SK-N-SH treated with all-trans-retinoic acid at 6 μM for 48 hours (cell line): ENCODE data around the gene ZNF777.

Experiments used
- ATAC-seq: fragments of 200-7000 bp; cut with Tn5 transposase; 3 replicates; pipeline ENCODE4 v1.9.1; 2020; ENCODE audit warnings: mild to moderate bottlenecking, moderate library complexity
- BACH2 ChIP-seq: fragments of 250-450 bp; sonication (Bioruptor Pico); IDR thresholded peaks from 2 replicates; pipeline ENCODE4 v1.9.0; 2021; ENCODE audit warnings: mild to moderate bottlenecking, borderline replicate concordance
- CREB5 ChIP-seq: fragments of 250-450 bp; sonication (Bioruptor Pico); IDR thresholded peaks from 2 replicates; pipeline ENCODE4 v1.5.1; 2020; ENCODE audit warnings: low read depth, mild to moderate bottlenecking, moderate library complexity
- CSDC2 ChIP-seq: fragments of 250-450 bp; sonication (Bioruptor Pico); IDR thresholded peaks from 2 replicates; pipeline ENCODE4 v1.5.0; 2020; ENCODE audit warnings: mild to moderate bottlenecking, moderate library complexity
- CSRNP3 ChIP-seq: fragments of 250-450 bp; sonication (Bioruptor Pico); IDR thresholded peaks from 2 replicates; pipeline ENCODE4 v1.5.1; 2021; ENCODE audit warnings: mild to moderate bottlenecking, moderate library complexity
- GLIS3 ChIP-seq: fragments of 250-450 bp; sonication (Bioruptor Pico); IDR thresholded peaks from 2 replicates; pipeline ENCODE4 v1.5.0; 2020; ENCODE audit warnings: mild to moderate bottlenecking, moderate library complexity
- ISL1 ChIP-seq: fragments of 250-450 bp; sonication (Bioruptor Pico); IDR thresholded peaks from 2 replicates; pipeline ENCODE4 v2.1.2; 2022; ENCODE audit warnings: mild to moderate bottlenecking, moderate library complexity
- OSR1 ChIP-seq: fragments of 250-450 bp; sonication (Bioruptor Pico); IDR thresholded peaks from 2 replicates; pipeline ENCODE4 v1.8.0; 2022; ENCODE audit warnings: moderate library complexity, mild to moderate bottlenecking, inconsistent platforms
- PATZ1 ChIP-seq: fragments of 250-450 bp; sonication (Bioruptor Pico); IDR thresholded peaks from 2 replicates; pipeline ENCODE4 v1.8.0; 2020; ENCODE audit warnings: mild to moderate bottlenecking, moderate library complexity, borderline replicate concordance
- POU6F1 ChIP-seq: fragments of 250-450 bp; sonication (Bioruptor Pico); IDR thresholded peaks from 2 replicates; pipeline ENCODE4 v1.8.0; 2021; ENCODE audit warnings: low read depth, mild to moderate bottlenecking, moderate library complexity, borderline replicate concordance
- PPARA ChIP-seq: fragments of 250-450 bp; sonication (Bioruptor Pico); IDR thresholded peaks from 2 replicates; pipeline ENCODE4 v1.5.0; 2020; ENCODE audit warnings: mild to moderate bottlenecking, borderline replicate concordance
- RARB ChIP-seq: fragments of 250-450 bp; sonication (Bioruptor Pico); IDR thresholded peaks from 2 replicates; pipeline ENCODE4 v1.8.0; 2021; ENCODE audit warnings: mild to moderate bottlenecking, moderate library complexity
- TSHZ2 ChIP-seq: fragments of 250-450 bp; sonication (Bioruptor Pico); IDR thresholded peaks from 2 replicates; pipeline ENCODE4 v1.5.0; 2020; ENCODE audit warnings: mild to moderate bottlenecking, moderate library complexity
- ZC3H10 ChIP-seq: fragments of 250-450 bp; sonication (Bioruptor Pico); IDR thresholded peaks from 2 replicates; pipeline ENCODE4 v1.5.1; 2021; ENCODE audit warnings: mild to moderate bottlenecking, moderate library complexity
- ZFP3 ChIP-seq: fragments of 250-450 bp; sonication (Bioruptor Pico); IDR thresholded peaks from 2 replicates; pipeline ENCODE4 v1.5.0; 2020; ENCODE audit warnings: mild to moderate bottlenecking, moderate library complexity
- ZFP30 ChIP-seq: fragments of 450-650 bp; formaldehyde crosslinking; IDR thresholded peaks from 2 replicates; pipeline ENCODE4 v1.5.0; 2022; ENCODE audit warnings: mild to moderate bottlenecking, moderate library complexity
- ZNF70 ChIP-seq: fragments of 450-650 bp; formaldehyde crosslinking; IDR thresholded peaks from 2 replicates; pipeline ENCODE4 v1.5.0; 2020; ENCODE audit warnings: mild to moderate bottlenecking, moderate library complexity
- ZNF8 ChIP-seq: fragments of 450-650 bp; formaldehyde crosslinking; IDR thresholded peaks from 2 replicates; pipeline ENCODE4 v1.5.0; 2020; ENCODE audit warnings: mild to moderate bottlenecking, moderate library complexity

The ZNF777 gene

GRCh38 chr7:149467321-149467859 is 6.5 kb upstream of the ZNF777 start:
- TF ChIP-seq CSRNP3 (no peak), GLIS3 (CRISPR knock-in tag) (no peak), ZNF70 (CRISPR knock-in tag) (no peak), ZFP30 (CRISPR knock-in tag) (no peak), ZFP3 (no peak), ZC3H10 (CRISPR knock-in tag) (no peak), POU6F1 (CRISPR knock-in tag) (no peak), ZNF8 (CRISPR knock-in tag) (no peak), ISL1 (no peak), CSDC2 (CRISPR knock-in tag) (no peak), RARB (CRISPR knock-in tag) (no peak), CREB5 (CRISPR knock-in tag) (no peak), OSR1 (no peak)
- TF ChIP-seq, all 23 proteins: peak for 0
- ATAC-seq: no peak

- no peak for ATAC-seq
- TF ChIP-seq CSRNP3 (no peak), ZNF8 (CRISPR knock-in tag) (no peak), TSHZ2 (CRISPR knock-in tag) (no peak), PATZ1 (no peak), ISL1 (no peak), PPARA (CRISPR knock-in tag) (no peak), ZC3H10 (CRISPR knock-in tag) (no peak), POU6F1 (CRISPR knock-in tag) (no peak), BACH2 (CRISPR knock-in tag) (no peak), CSDC2 (CRISPR knock-in tag) (no peak), OSR1 (no peak)
- TF ChIP-seq, all 23 proteins: peak for 0
Measured at GRCh38 chr7:149466364-149466763, 5.5 kb upstream of the ZNF777 start.
